ENCODE results near the gene MAP3K7CL.

The MAP3K7CL gene

DNA sequence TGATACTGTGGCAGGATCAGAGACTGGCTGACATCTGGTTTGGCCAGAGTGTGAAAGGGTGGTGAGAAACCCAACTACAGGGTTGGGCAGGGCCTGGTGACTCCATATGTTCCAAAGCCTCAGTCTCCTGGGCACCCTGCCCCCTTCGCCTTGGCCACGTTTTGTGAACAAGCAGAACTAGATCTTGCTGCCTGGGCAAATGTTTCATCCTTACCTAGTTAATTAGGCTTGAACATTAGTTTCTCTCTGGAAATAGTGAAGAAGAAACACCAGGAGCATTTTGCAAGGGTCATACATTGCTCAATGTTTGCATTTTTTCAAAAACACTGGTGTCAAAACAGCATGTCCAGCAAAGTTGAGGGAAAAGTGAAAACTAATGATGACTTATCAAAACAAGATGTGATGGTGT is 60.5 kb downstream of the MAP3K7CL start:
- no peak for DNase-seq (ENCODE audit: low read depth)
- TF ChIP-seq, protein P1, sequence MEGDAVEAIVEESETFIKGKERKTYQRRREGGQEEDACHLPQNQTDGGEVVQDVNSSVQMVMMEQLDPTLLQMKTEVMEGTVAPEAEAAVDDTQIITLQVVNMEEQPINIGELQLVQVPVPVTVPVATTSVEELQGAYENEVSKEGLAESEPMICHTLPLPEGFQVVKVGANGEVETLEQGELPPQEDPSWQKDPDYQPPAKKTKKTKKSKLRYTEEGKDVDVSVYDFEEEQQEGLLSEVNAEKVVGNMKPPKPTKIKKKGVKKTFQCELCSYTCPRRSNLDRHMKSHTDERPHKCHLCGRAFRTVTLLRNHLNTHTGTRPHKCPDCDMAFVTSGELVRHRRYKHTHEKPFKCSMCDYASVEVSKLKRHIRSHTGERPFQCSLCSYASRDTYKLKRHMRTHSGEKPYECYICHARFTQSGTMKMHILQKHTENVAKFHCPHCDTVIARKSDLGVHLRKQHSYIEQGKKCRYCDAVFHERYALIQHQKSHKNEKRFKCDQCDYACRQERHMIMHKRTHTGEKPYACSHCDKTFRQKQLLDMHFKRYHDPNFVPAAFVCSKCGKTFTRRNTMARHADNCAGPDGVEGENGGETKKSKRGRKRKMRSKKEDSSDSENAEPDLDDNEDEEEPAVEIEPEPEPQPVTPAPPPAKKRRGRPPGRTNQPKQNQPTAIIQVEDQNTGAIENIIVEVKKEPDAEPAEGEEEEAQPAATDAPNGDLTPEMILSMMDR (IDR thresholded peaks at IDR 0.05; ENCODE audit: low read depth, low read length, missing control alignments), result no peak
- no peak overlapping the region for H3K4me3 ChIP-seq (ENCODE audit: low read depth, low read length)

DNA sequence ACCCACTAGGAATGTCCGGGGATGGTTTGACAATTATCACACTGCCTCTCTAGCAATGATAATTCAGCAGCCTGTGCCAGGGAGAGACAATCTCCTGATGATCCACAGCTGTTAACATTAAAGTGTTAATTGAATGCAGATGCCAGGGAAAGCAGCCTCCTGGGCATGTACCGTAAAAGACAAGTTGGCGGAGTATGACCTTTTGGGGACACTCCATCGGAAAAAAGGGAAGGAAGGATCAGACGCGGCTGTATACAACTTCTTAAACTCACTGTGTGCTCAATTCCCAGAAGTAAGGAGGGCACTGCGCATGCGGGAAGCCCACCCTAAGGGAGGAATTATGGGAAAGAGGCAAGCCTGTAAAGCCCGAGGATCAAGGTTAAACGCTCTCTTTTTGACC is 62.6 kb downstream of the MAP3K7CL start:
- no peak for DNase-seq (ENCODE audit: low read depth)
- TF ChIP-seq, protein P1 (IDR thresholded peaks at IDR 0.05; ENCODE audit: low read depth, low read length, missing control alignments), result no peak
- no peak overlapping the region for H3K4me3 ChIP-seq (ENCODE audit: low read depth, low read length)

DNA sequence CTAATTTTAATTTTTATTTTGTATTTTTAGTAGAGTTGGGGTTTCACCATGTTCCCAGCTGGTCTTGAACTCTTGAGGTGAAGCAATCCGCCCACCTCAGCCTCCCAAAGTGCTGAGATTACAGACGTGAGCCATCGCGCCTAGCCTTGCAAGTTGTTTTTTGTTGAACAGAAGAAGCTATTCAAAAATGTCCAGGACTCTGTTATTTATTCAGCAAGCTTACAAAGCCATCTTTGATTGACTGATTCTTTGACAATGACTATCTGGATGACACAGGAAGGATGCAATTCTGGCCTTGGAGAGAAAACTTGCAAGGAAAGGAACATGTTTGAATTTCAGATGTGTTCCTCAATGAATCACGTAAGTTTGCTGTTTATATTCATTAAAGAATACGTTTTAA is 63.5 kb downstream of the MAP3K7CL start:
- H3K4me3 ChIP-seq (ENCODE audit: low read depth, low read length), result no peak overlapping the region
- DNase-seq (ENCODE audit: low read depth), result no peak
- TF ChIP-seq, protein P1 (IDR thresholded peaks at IDR 0.05; ENCODE audit: low read depth, low read length, missing control alignments), result no peak

DNA sequence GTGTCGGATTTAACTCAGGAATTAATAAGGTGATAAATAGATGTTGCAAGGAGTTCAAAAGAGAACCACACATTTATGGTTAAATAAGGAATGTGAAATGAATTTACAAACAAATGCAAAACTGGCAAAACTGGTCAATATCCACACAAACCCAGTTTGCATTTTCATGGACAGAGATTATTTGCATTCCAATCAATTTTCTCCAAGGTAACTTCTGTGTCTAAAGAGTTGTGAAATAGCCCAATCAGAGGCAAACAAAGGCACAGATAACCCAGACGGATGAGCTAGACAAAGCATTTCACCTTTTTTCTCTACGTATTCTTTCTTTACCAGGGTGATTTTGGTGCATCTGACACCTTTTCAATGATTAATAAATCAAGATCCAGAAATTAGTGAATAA is 63.9 kb downstream of the MAP3K7CL start:
- TF ChIP-seq, protein P1 (IDR thresholded peaks at IDR 0.05; ENCODE audit: low read depth, low read length, missing control alignments), result no peak
- no peak overlapping the region for H3K4me3 ChIP-seq (ENCODE audit: low read depth, low read length)

DNA sequence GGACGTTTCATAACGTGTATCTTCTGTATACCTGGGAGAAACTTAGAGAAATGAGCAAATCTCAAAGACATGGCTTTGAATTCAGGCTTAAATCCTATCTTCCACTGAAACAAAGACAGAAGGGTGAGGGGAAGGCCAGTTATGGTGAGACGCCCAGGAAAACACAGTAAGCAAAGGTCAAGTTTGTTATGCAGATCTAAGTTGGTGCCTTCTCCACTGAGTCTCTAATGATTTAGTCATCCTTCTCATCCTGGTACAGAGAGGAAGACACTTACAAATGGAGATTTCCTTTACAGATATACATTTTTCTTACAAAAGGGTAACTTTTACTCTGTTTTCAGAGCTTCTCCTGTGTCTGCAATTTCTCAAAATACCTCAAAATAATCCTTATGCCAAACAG is 64.4 kb downstream of the MAP3K7CL start:
- DNase-seq (ENCODE audit: low read depth), result no peak
- no peak overlapping the region for H3K4me3 ChIP-seq (ENCODE audit: low read depth, low read length)
- TF ChIP-seq, protein P1 (IDR thresholded peaks at IDR 0.05; ENCODE audit: low read depth, low read length, missing control alignments), result no peak

More for the DNA sequence above, 63.9 kb downstream of the MAP3K7CL start:
- no peak for DNase-seq (ENCODE audit: low read depth)

DNA sequence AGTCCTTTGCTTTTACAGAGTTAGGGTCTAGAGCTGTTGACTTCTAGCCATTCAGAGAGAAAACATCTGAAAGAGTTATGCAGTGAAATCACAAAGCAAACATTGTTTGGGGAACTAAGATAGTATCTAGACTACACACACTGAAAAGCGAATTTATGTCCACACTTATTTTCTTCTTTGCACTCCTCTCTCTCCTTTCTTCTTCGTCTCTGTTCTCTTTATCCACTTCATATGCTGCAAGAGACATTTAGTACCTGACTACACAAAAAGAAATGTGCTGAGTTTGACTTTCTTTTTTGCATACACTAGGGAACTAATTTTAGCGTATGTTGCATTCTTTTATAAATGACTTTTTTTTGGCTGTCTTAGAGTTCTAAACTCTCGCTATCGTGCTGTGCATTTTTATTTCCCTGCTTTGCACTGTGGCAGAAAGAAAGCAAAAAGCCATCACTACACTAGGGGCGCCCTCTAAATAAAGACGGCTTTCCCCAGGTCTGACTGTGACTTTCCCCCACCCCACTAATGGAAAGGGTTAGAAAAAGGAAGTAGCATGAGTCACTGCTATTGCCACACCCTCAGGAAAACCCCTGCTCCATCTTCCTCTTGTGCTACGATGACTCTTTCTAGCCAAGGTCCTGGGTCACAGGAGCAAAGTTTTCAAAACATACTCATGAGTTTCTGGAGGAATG is 65.7 kb downstream of the MAP3K7CL start:
- DNase-seq (ENCODE audit: low read depth), result peak; percentile 80
- TF ChIP-seq, protein P1 (IDR thresholded peaks at IDR 0.05; ENCODE audit: low read depth, low read length, missing control alignments), result peak; percentile 68
- peak overlapping the region; percentile 26; the same call in 1 of the 2 replicates for H3K4me3 ChIP-seq (ENCODE audit: low read depth, low read length)

DNA sequence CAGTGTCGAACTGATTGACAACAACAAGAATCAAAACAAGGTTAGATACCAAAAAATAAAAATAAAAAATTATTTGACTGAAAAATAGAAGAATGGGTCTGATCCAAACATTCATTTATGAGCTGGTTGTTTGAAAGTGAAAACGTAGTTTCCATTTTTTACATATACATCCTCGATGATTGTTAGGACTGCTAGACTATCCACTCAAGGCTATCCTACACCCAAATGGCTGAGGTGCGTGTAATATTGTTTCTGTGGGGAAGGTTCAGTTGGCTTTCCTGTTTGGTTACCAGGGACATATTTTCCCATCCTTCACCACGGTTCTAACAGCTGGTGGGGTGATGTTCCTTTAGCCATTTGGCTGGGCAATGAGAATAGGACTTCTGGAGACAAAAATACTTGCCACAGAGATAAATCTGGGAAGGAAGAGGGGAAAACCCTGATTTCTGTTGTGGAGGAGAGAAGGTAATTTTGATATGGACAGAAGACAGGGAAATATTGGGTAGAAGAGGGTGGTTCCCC is 66.3 kb downstream of the MAP3K7CL start:
- TF ChIP-seq, protein P1 (IDR thresholded peaks at IDR 0.05; ENCODE audit: low read depth, low read length, missing control alignments), result no peak
- H3K4me3 ChIP-seq (ENCODE audit: low read depth, low read length), result peak overlapping the region; percentile 22; the same call in 1 of the 2 replicates
- no peak for DNase-seq (ENCODE audit: low read depth)

All from GM12864 (cell line).